Nephron progenitor cell (in vitro differentiated cells): Measurements from ENCODE around the gene CCDC71.

ENCODE experiments used
- DNase-seq: peaks from one replicate; pipeline ENCODE4 v3.0.0; 2021
- H3K27ac Mint-ChIP-seq: 2 replicates; pipeline ENCODE4 v1.8.0; 2021; ENCODE audit warnings: mild to moderate bottlenecking, moderate library complexity, mixed read lengths
- H3K27me3 Mint-ChIP-seq: 2 replicates; pipeline ENCODE4 v1.8.0; 2021; ENCODE audit warnings: mild to moderate bottlenecking, low read depth, mixed read lengths; ENCODE audit not compliant: poor library complexity
- H3K36me3 Mint-ChIP-seq: 2 replicates; pipeline ENCODE4 v1.8.0; 2021; ENCODE audit warnings: low read depth, mixed read lengths
- H3K4me1 Mint-ChIP-seq: 2 replicates; pipeline ENCODE4 v1.8.0; 2021; ENCODE audit warnings: mixed read lengths
- H3K4me3 Mint-ChIP-seq: 2 replicates; pipeline ENCODE4 v1.8.0; 2021; ENCODE audit warnings: mild to moderate bottlenecking, moderate library complexity, mixed read lengths
- H3K9me3 Mint-ChIP-seq: 2 replicates; pipeline ENCODE4 v1.8.0; 2021; ENCODE audit warnings: mild to moderate bottlenecking, moderate library complexity, mixed read lengths
- CTCF ChIP-seq: fragments of 200-600 bp; sonication (generic); IDR thresholded peaks from 2 replicates; pipeline ENCODE4 v1.5.0; 2021; ENCODE audit warnings: antibody characterized with exemption

CCDC71 gene

GRCh38 chr3:49132073-49132436, 34.1 kb downstream of the CCDC71 start:
- peak overlapping the region; percentile 90 for H3K4me3 Mint-ChIP-seq
- TF ChIP-seq CTCF, result no peak
- no peaks in the 10 kb centered on the region for H3K9me3 Mint-ChIP-seq
- H3K27ac Mint-ChIP-seq, result no peak overlapping the region
- no peaks in the 10 kb centered on the region for H3K36me3 Mint-ChIP-seq
- no peak for DNase-seq
- H3K4me1 Mint-ChIP-seq, result peaks cover 51% of the 10 kb centered on the region
- H3K27me3 Mint-ChIP-seq, result no peaks in the 10 kb centered on the region

- H3K36me3 Mint-ChIP-seq, result no peaks in the 10 kb centered on the region
- no peak for DNase-seq
- H3K27me3 Mint-ChIP-seq, result no peaks in the 10 kb centered on the region
- peak overlapping the region; percentile 10 for H3K27ac Mint-ChIP-seq
- no peak for TF ChIP-seq CTCF
- H3K4me3 Mint-ChIP-seq, result peak overlapping the region; percentile 90
- H3K4me1 Mint-ChIP-seq, result peaks cover 51% of the 10 kb centered on the region
- no peaks in the 10 kb centered on the region for H3K9me3 Mint-ChIP-seq
These were observed 34.6 kb downstream of the CCDC71 start for GRCh38 chr3:49131576-49131975.

- Mint-ChIP-seq H3K4me1 (peaks cover 51% of the 10 kb centered on the region), H3K27ac (no peak overlapping the region), H3K9me3 (no peaks in the 10 kb centered on the region), H3K27me3 (no peaks in the 10 kb centered on the region), H3K36me3 (no peaks in the 10 kb centered on the region), H3K4me3 (peak overlapping the region; percentile 90)
- TF ChIP-seq CTCF, result no peak
- DNase-seq, result no peak
These were observed 35.1 kb downstream of the CCDC71 start for GRCh38 chr3:49131040-49131439.

- Mint-ChIP-seq H3K9me3 (no peaks in the 10 kb centered on the region), H3K4me1 (peaks cover 7% of the 10 kb centered on the region), H3K36me3 (peaks cover 5% of the 10 kb centered on the region), H3K4me3 (no peak overlapping the region), H3K27me3 (no peaks in the 10 kb centered on the region), H3K27ac (peak overlapping the region; percentile 11)
- peak; percentile 21 for DNase-seq
- TF ChIP-seq CTCF, result no peak
These were observed 41.0 kb downstream of the CCDC71 start for GRCh38 chr3:49124991-49125670.

GRCh38 chr3:49124203-49124602, 41.9 kb downstream of the CCDC71 start:
- no peak for DNase-seq
- Mint-ChIP-seq H3K4me3 (no peak overlapping the region), H3K27me3 (no peaks in the 10 kb centered on the region), H3K36me3 (peaks cover 6% of the 10 kb centered on the region), H3K27ac (no peak overlapping the region), H3K9me3 (no peaks in the 10 kb centered on the region), H3K4me1 (peaks cover 11% of the 10 kb centered on the region)
- no peak for TF ChIP-seq CTCF

- no peak for TF ChIP-seq CTCF
- Mint-ChIP-seq H3K4me1 (peaks cover 13% of the 10 kb centered on the region), H3K36me3 (peaks cover 11% of the 10 kb centered on the region), H3K4me3 (no peak overlapping the region), H3K9me3 (no peaks in the 10 kb centered on the region), H3K27ac (no peak overlapping the region), H3K27me3 (no peaks in the 10 kb centered on the region)
- no peak for DNase-seq
These were observed 42.4 kb downstream of the CCDC71 start for GRCh38 chr3:49123687-49124086.
